H1 (cell line): ENCODE results near the gene PPFIBP2. TPM values are rescaled to one million over a fixed set of nuclear protein-coding genes. Genes with fewer than 3 reads are reported as not detected.

Experiments used
- CTCF ChIA-PET: fragments of 300-600 bp; sonication (Branson Sonifier 250); formaldehyde crosslinking; loops from one replicate; lab custom pipeline; 2021; ENCODE audit not compliant: partially characterized antibody; lab: Charles Lee
- POLR2A ChIA-PET: fragments of 300-600 bp; sonication (Branson Sonifier 250); formaldehyde crosslinking; loops from one replicate; lab custom pipeline; 2021; ENCODE audit warnings: inconsistent platforms; ENCODE audit not compliant: partially characterized antibody; lab: Charles Lee
- DNase-seq, 2 experiments: peaks; one replicate each; pipeline versions ENCODE4 v3.0.0 to v3.0.0-alpha.2; 2010 to 2022; ENCODE audit warnings: low spot score in 2 of 2, low read depth in 1 of 2, mixed read lengths in 1 of 2
- FAIRE-seq: peaks from 2 replicates; lab custom pipeline; 2011; peaks lifted over from hg19 to GRCh38; lab: Jason Lieb, UNC
- H2AFZ ChIP-seq: 2 replicates; pipeline ENCODE4 v1.8.1; 2012; ENCODE audit warnings: low read length, inconsistent platforms
- H2AK5ac ChIP-seq: 2 replicates; pipeline ENCODE4 v1.6.1; 2013; ENCODE audit warnings: low read depth, low read length
- H2BK120ac ChIP-seq: replicated peaks from 2 replicates; pipeline ENCODE3; 2013; ENCODE audit warnings: low read depth, low read length, inconsistent platforms
- H2BK12ac ChIP-seq: 2 replicates; pipeline ENCODE4 v1.6.1; 2013; ENCODE audit warnings: low read depth, low read length
- H2BK15ac ChIP-seq: 2 replicates; pipeline ENCODE4 v1.6.1; 2013; ENCODE audit warnings: low read length
- H2BK20ac ChIP-seq: 2 replicates; pipeline ENCODE4 v1.6.1; 2013; ENCODE audit warnings: low read length
- H2BK5ac ChIP-seq: 2 replicates; pipeline ENCODE4 v1.6.1; 2013; ENCODE audit warnings: low read depth, low read length
- H3K14ac ChIP-seq: 2 replicates; pipeline ENCODE4 v1.6.1; 2013; ENCODE audit warnings: inconsistent platforms; ENCODE audit not compliant: insufficient read length
- H3K18ac ChIP-seq: 2 replicates; pipeline ENCODE4 v1.6.1; 2013; ENCODE audit warnings: low read length; ENCODE audit errors: extremely low read depth
- H3K23ac ChIP-seq: 2 replicates; pipeline ENCODE4 v1.6.1; 2013; ENCODE audit warnings: inconsistent platforms; ENCODE audit not compliant: insufficient read length
- H3K23me2 ChIP-seq: 2 replicates; pipeline ENCODE4 v1.6.1; 2013; ENCODE audit warnings: low read depth, low read length
- H3K27ac ChIP-seq: 2 replicates; pipeline ENCODE4 v1.6.1; 2011; ENCODE audit warnings: low read depth, low read length, inconsistent platforms
- H3K27me3 ChIP-seq, 4 experiments: replicated peaks in 1 of 4; 1 replicate in 1 of 4; 2 replicates in 3 of 4; pipeline versions ENCODE4 v1.6.1 to v1.8.1; 2011 to 2013; ENCODE audit warnings: low read length in 3 of 4, mild to moderate bottlenecking in 3 of 4, inconsistent platforms in 2 of 4, mixed read lengths in 2 of 4, moderate library complexity in 1 of 4; ENCODE audit not compliant: control insufficient read depth in 3 of 4, insufficient read depth in 3 of 4; ENCODE audit errors: extremely low read depth in 1 of 4
- H3K36me3 ChIP-seq, 4 experiments: 2 replicates each; pipeline versions ENCODE4 v1.6.1 to v1.8.1; 2011 to 2013; ENCODE audit warnings: mild to moderate bottlenecking in 4 of 4, low read length in 3 of 4, moderate library complexity in 2 of 4, control low read depth in 1 of 4, inconsistent platforms in 1 of 4; ENCODE audit not compliant: insufficient read depth in 4 of 4, control insufficient read depth in 2 of 4
- H3K4ac ChIP-seq: replicated peaks from 2 replicates; pipeline ENCODE3; 2013; ENCODE audit warnings: low read length, low read depth, mixed read lengths, inconsistent platforms; ENCODE audit not compliant: insufficient read length
- H3K4me1 ChIP-seq, 4 experiments: replicated peaks in 1 of 4; 1 replicate in 1 of 4; 2 replicates in 3 of 4; pipeline versions ENCODE4 v1.6.1 to v1.8.1; 2011 to 2013; ENCODE audit warnings: low read length in 3 of 4, inconsistent platforms in 2 of 4, mixed read lengths in 1 of 4; ENCODE audit not compliant: insufficient read depth in 4 of 4, control insufficient read depth in 3 of 4
- H3K4me2 ChIP-seq, 2 experiments: 2 replicates each; pipeline versions ENCODE4 v1.6.1 to v1.8.1; 2011 to 2013; ENCODE audit warnings: low read depth in 2 of 2, low read length in 2 of 2, control low read depth in 1 of 2, inconsistent platforms in 1 of 2, mild to moderate bottlenecking in 1 of 2; ENCODE audit not compliant: insufficient read depth in 1 of 2
- H3K4me3 ChIP-seq, 4 experiments: fragments of 200-600, 300-600 bp in 1 of 4; sonication (generic), shearing (Covaris generic), sonication (Bioruptor Twin) in 1 of 4; 2 replicates each; pipeline versions ENCODE4 v1.5.1 to v1.8.1; 2011 to 2016; ENCODE audit warnings: low read length in 4 of 4, low read depth in 3 of 4, control low read depth in 2 of 4, inconsistent platforms in 2 of 4, mild to moderate bottlenecking in 2 of 4, mixed read lengths in 1 of 4, moderate library complexity in 1 of 4; ENCODE audit not compliant: insufficient read depth in 2 of 4; ENCODE audit errors: extremely low read depth in 1 of 4
- H3K56ac ChIP-seq: replicated peaks from 2 replicates; pipeline ENCODE3; 2013; ENCODE audit warnings: low read depth, mild to moderate bottlenecking, mixed read lengths, low read length, inconsistent platforms; ENCODE audit not compliant: insufficient read length
- H3K79me1 ChIP-seq: 2 replicates; pipeline ENCODE4 v1.6.1; 2013; ENCODE audit warnings: low read depth, low read length, control low read depth
- H3K79me2 ChIP-seq, 2 experiments: 2 replicates each; pipeline versions ENCODE4 v1.6.1 to v1.8.1; 2012 to 2013; ENCODE audit warnings: low read length in 2 of 2, mild to moderate bottlenecking in 2 of 2, inconsistent platforms in 1 of 2; ENCODE audit not compliant: insufficient read depth in 2 of 2, control insufficient read depth in 1 of 2
- H3K9ac ChIP-seq, 4 experiments: replicated peaks in 1 of 4; 1 replicate in 1 of 4; 2 replicates in 3 of 4; pipeline versions ENCODE4 v1.6.1 to v1.8.1; 2011 to 2013; ENCODE audit warnings: low read depth in 3 of 4, low read length in 3 of 4, control low read depth in 2 of 4, mild to moderate bottlenecking in 2 of 4, moderate library complexity in 2 of 4, inconsistent platforms in 1 of 4; ENCODE audit errors: extremely low read depth in 1 of 4
- H3K9me3 ChIP-seq, 2 experiments: 2 replicates each; pipeline versions ENCODE4 v1.6.1 to v1.8.1; 2012 to 2013; ENCODE audit warnings: mild to moderate bottlenecking in 2 of 2, moderate library complexity in 2 of 2, control low read depth in 1 of 2, inconsistent platforms in 1 of 2, low read depth in 1 of 2, low read length in 1 of 2, mixed read lengths in 1 of 2; ENCODE audit not compliant: insufficient read depth in 2 of 2
- H4K20me1 ChIP-seq, 2 experiments: replicated peaks in 1 of 2; 2 replicates each; pipeline versions ENCODE3 to v1.8.1; 2011 to 2013; ENCODE audit warnings: inconsistent platforms in 2 of 2, low read length in 2 of 2, mild to moderate bottlenecking in 1 of 2; ENCODE audit not compliant: insufficient read depth in 2 of 2, control insufficient read depth in 1 of 2
- H4K5ac ChIP-seq: 2 replicates; pipeline ENCODE4 v1.6.1; 2013; ENCODE audit warnings: low read length, low read depth, mixed read lengths, inconsistent platforms; ENCODE audit not compliant: insufficient read length
- H4K8ac ChIP-seq: 2 replicates; pipeline ENCODE4 v1.8.0; 2013; ENCODE audit warnings: mild to moderate bottlenecking, moderate library complexity, low read length, inconsistent platforms; ENCODE audit not compliant: insufficient read depth; ENCODE audit errors: extremely low read depth
- H4K91ac ChIP-seq: replicated peaks from 2 replicates; pipeline ENCODE3; 2013; ENCODE audit warnings: low read length, mixed read lengths, inconsistent platforms; ENCODE audit not compliant: insufficient read length
- HDAC2 ChIP-seq, 2 experiments: fragments of 300-600 bp in 1 of 2; sonication (generic) in 1 of 2; IDR thresholded peaks; 2 replicates each; pipeline ENCODE4 v1.6.1; 2011 to 2012; ENCODE audit warnings: low read depth in 2 of 2, low read length in 2 of 2, mild to moderate bottlenecking in 2 of 2, moderate library complexity in 2 of 2, borderline replicate concordance in 1 of 2, inconsistent platforms in 1 of 2
- NRF1 ChIP-seq: IDR thresholded peaks from 2 replicates; pipeline ENCODE4 v1.6.1; 2011; ENCODE audit warnings: mild to moderate bottlenecking, low read depth, low read length, improper control_type of control experiment
- POLR2A ChIP-seq, 2 experiments: IDR thresholded peaks; 1 replicate in 1 of 2; 2 replicates in 1 of 2; pipeline ENCODE4 v1.6.1; 2011; ENCODE audit warnings: low read depth in 2 of 2, low read length in 2 of 2, mild to moderate bottlenecking in 2 of 2; ENCODE audit errors: control extremely low read depth in 1 of 2
- ZNF274 ChIP-seq: IDR thresholded peaks from 2 replicates; pipeline ENCODE4 v1.7.0; 2012; ENCODE audit warnings: low read length, borderline replicate concordance; ENCODE audit errors: extremely low read depth
- WGBS, 2 experiments: shearing (Covaris generic) in 1 of 2; methylation state at CpG; one replicate each; pipeline versions ENCODE4 v1.1.6 to v1.1.7; 2013 to 2015; ENCODE audit warnings: low lambda C conversion rate in 2 of 2, mixed read lengths in 2 of 2, inconsistent platforms in 1 of 2, low coverage in 1 of 2, missing lambda C conversion rate in 1 of 2; ENCODE audit not compliant: insufficient replicate concordance in 2 of 2, insufficient coverage in 1 of 2, insufficient read length in 1 of 2; ENCODE audit errors: extremely low coverage in 1 of 2, missing lambda C conversion rate in 1 of 2; 5-methylcytosine and 5-hydroxymethylcytosine counted together
- polyA plus RNA-seq, 7 experiments: library from polyadenylated mRNA; depleted of rRNA in 3 of 7; stranded (reverse) in 5 of 7; unstranded in 2 of 7; fragments of >200 nt in 5 of 7; fragments of 200-250 nt in 2 of 7; gene quantifications; 1 replicate in 5 of 7; 2 replicates in 1 of 7; 4 replicates in 1 of 7; pipeline versions ENCODE4 v1.2.1 to v1.2.3, GENCODE V29; 2011 to 2013; ENCODE audit warnings: missing spikeins in 2 of 7, mixed read lengths in 2 of 7
- total RNA-seq: library from RNA; stranded (reverse); fragmentation: NEBNext Ultra II Directional; extraction: Animal tissue kit (Norgen Biotek cat#: 25700); gene quantifications from 2 replicates; pipeline ENCODE4 v1.2.1, GENCODE V29; 2021

Gene PPFIBP2
- total and polyA plus RNA-seq, 2 of the 8 experiments (the other 6 are each of a cell fraction or from before 2014, with no cell fraction given), result 5.5 to 9.8 TPM

GRCh38 chr11:7671347-7672215 lies 157.8 kb downstream of the PPFIBP2 start:
- Histone ChIP-seq H3K27ac (no peak overlapping the region), H2BK12ac (no peak overlapping the region), H2BK20ac (no peak overlapping the region), H3K56ac (no peak overlapping the region), H3K14ac (no peak overlapping the region), H3K79me1 (peaks cover 2% of the 10 kb centered on the region; the same call in 1 of the 2 replicates), H3K27me3 (no peaks in the 10 kb centered on the region), H3K4ac (no peak overlapping the region), H3K4me3 (no peak overlapping the region), H3K9me3 (no peaks in the 10 kb centered on the region), H2BK120ac (no peak overlapping the region), H3K4me2 (no peak overlapping the region; a peak in 1 of 4 replicates), H4K5ac (no peak overlapping the region), H2BK5ac (no peak overlapping the region), H3K18ac (no peak overlapping the region), H4K91ac (no peak overlapping the region), H4K20me1 (no peaks in the 10 kb centered on the region), H2AK5ac (no peak overlapping the region), H3K36me3 (peaks cover 11 to 30% (median 14%) of the 10 kb centered on the region in 4 experiments; a peak in 7 of 8 replicates), H3K23me2 (peaks cover 16% of the 10 kb centered on the region; the same call in 1 of the 2 replicates), H3K79me2 (no peaks in the 10 kb centered on the region), H2AFZ (no peak overlapping the region), H4K8ac (no peak overlapping the region), H3K9ac (no peak overlapping the region), H2BK15ac (no peak overlapping the region), H3K23ac (no peak overlapping the region), H3K4me1 (peaks cover 0 to 10% (median 4%) of the 10 kb centered on the region in 4 experiments; a peak in 4 of 7 replicates)
- WGBS, 2 experiments, result 90% methylated on average over 10 of the region's 10 CpGs; no CpG with 5 or more reads in 1 of the 2 experiments
- no peak for FAIRE-seq
- ChIA-PET POLR2A (interaction anchor here (0.6 to 1.8 kb wide), 4 partner anchors 10 to 95 kb away, joined by 3 to 5 read pairs (median 4); no protein-coding TSS in a partner anchor), CTCF (interaction anchor here (0.6 to 3.7 kb wide), 8 partner anchors 16 to 133 kb away, joined by 3 to 21 read pairs (median 4); no protein-coding TSS in a partner anchor)
- DNase-seq, result no peak
- TF ChIP-seq NRF1 (no peak), HDAC2 (IDR thresholded peaks at IDR 0.05; ENCODE audit: borderline replicate concordance in 1 of 2, low read depth in 2 of 2, low read length in 2 of 2) (no peak), POLR2A (IDR thresholded peaks at IDR 0.05; ENCODE audit: control extremely low read depth in 1 of 2, low read depth in 2 of 2, low read length in 2 of 2) (no peak), ZNF274 (no peak)
